ENCODE measurements around the gene SGCD.

GRCh38 chr5:156716591-156717380, 389.8 kb downstream of the SGCD start:
- no peak for TF ChIP-seq CTCF (IDR thresholded peaks at IDR 0.05)
- TF ChIP-seq POLR2A (IDR thresholded peaks at IDR 0.05) = no peak

Data from heart left ventricle (tissue), 13 donors.